SK-N-SH (cell line): ENCODE results near the gene PIK3R2. TPM values are rescaled to one million over a fixed set of nuclear protein-coding genes. Genes with fewer than 3 reads are reported as not detected.

Experiments
- CTCF ChIA-PET: fragments of 300-600, 350-600 bp; formaldehyde crosslinking; extraction: SDS; loops from one replicate; lab custom pipeline; 2021; lab: Yijun Ruan, JAX
- POLR2A ChIA-PET: fragments of 350-600 bp; sonication (Branson Sonifier 250); formaldehyde crosslinking; extraction: SDS; loops from one replicate; lab custom pipeline; 2020; ENCODE audit warnings: antibody characterized with exemption, inconsistent platforms; lab: Yijun Ruan, JAX
- DNase-seq: peaks from one replicate; pipeline ENCODE4 v3.0.0; 2012
- H2AFZ ChIP-seq: fragments of 200-600 bp; sonication (generic); 2 replicates; pipeline ENCODE4 v1.8.1; 2016; ENCODE audit warnings: antibody characterized with exemption, mild to moderate bottlenecking, low read depth
- H3F3A ChIP-seq: fragments of 200-600 bp; sonication (generic); replicated peaks from 2 replicates; pipeline ENCODE3; 2016; ENCODE audit warnings: antibody characterized with exemption, mild to moderate bottlenecking; ENCODE audit not compliant: insufficient read depth
- H3K27ac ChIP-seq, 2 experiments: fragments of 200-500 bp in 1 of 2; fragments of 200-600 bp in 1 of 2; sonication (Bioruptor generic) in 1 of 2; sonication (generic), shearing (Covaris generic) in 1 of 2; 2 replicates each; pipeline versions ENCODE4 v1.5.1 to v1.6.1; 2014 to 2016; ENCODE audit warnings: low read depth in 2 of 2, inconsistent platforms in 1 of 2, low read length in 1 of 2, mild to moderate bottlenecking in 1 of 2, mixed read lengths in 1 of 2
- H3K27me3 ChIP-seq: fragments of 200-600 bp; sonication (generic), shearing (Covaris generic); 2 replicates; pipeline ENCODE4 v1.6.1; 2016; ENCODE audit warnings: mixed run types; ENCODE audit not compliant: insufficient read depth
- H3K36me3 ChIP-seq, 2 experiments: fragments of 200-500 bp in 1 of 2; fragments of 200-600 bp in 1 of 2; sonication (Bioruptor generic) in 1 of 2; sonication (generic) in 1 of 2; replicated peaks in 1 of 2; 2 replicates each; pipeline versions ENCODE3 to v1.5.1; 2014 to 2016; ENCODE audit warnings: low read length in 1 of 2, mild to moderate bottlenecking in 1 of 2; ENCODE audit not compliant: insufficient read depth in 2 of 2, control insufficient read depth in 1 of 2
- H3K4me1 ChIP-seq, 2 experiments: fragments of 200-500 bp in 1 of 2; fragments of 200-600 bp in 1 of 2; sonication (Bioruptor generic) in 1 of 2; sonication (generic), shearing (Covaris generic) in 1 of 2; 2 replicates each; pipeline versions ENCODE4 v1.5.1 to v1.6.1; 2014 to 2016; ENCODE audit warnings: low read depth in 1 of 2, low read length in 1 of 2, mixed run types in 1 of 2; ENCODE audit not compliant: insufficient read depth in 2 of 2, control insufficient read depth in 1 of 2
- H3K4me2 ChIP-seq: fragments of 200-600 bp; sonication (generic), shearing (Covaris generic); 2 replicates; pipeline ENCODE4 v1.6.1; 2017; ENCODE audit warnings: mixed run types
- H3K4me3 ChIP-seq, 2 experiments: fragments of 200-500 bp in 1 of 2; fragments of 200-600 bp in 1 of 2; sonication (Bioruptor generic) in 1 of 2; sonication (generic), shearing (Covaris generic) in 1 of 2; 2 replicates each; pipeline versions ENCODE4 v1.5.1 to v1.8.1; 2014 to 2016; ENCODE audit warnings: low read depth in 2 of 2, inconsistent platforms in 1 of 2, low read length in 1 of 2, mild to moderate bottlenecking in 1 of 2, mixed read lengths in 1 of 2, moderate library complexity in 1 of 2
- H3K79me2 ChIP-seq: fragments of 200-600 bp; sonication (generic); 2 replicates; pipeline ENCODE4 v1.8.1; 2017; ENCODE audit warnings: mild to moderate bottlenecking; ENCODE audit not compliant: insufficient read depth
- H3K9ac ChIP-seq: fragments of 200-600 bp; sonication (generic); 2 replicates; pipeline ENCODE4 v1.6.1; 2017; ENCODE audit warnings: mixed run types
- H3K9me2 ChIP-seq: fragments of 200-600 bp; sonication (generic); 2 replicates; pipeline ENCODE4 v1.6.1; 2017; ENCODE audit warnings: mixed run types
- H3K9me3 ChIP-seq: fragments of 200-600 bp; sonication (generic); 2 replicates; pipeline ENCODE4 v1.6.1; 2017; ENCODE audit warnings: mixed run types, mild to moderate bottlenecking, moderate library complexity
- H4K20me1 ChIP-seq: fragments of 200-600 bp; sonication (generic); 2 replicates; pipeline ENCODE4 v1.6.1; 2017; ENCODE audit warnings: mild to moderate bottlenecking, mixed run types; ENCODE audit not compliant: insufficient read depth
- CHD2 ChIP-seq: fragments of 150-350 bp; IDR thresholded peaks from 2 replicates; pipeline ENCODE4 v1.6.1; 2018; ENCODE audit warnings: low read length; ENCODE audit not compliant: partially characterized antibody
- EP300 ChIP-seq, 2 experiments: IDR thresholded peaks; 2 replicates each; pipeline versions ENCODE4 v1.4.0 to v1.6.1; 2012; ENCODE audit warnings: borderline replicate concordance in 1 of 2, low read depth in 1 of 2, low read length in 1 of 2
- EZH2phosphoT487 ChIP-seq: fragments of 200-600 bp; sonication (generic); IDR thresholded peaks from 2 replicates; pipeline ENCODE4 v1.6.1; 2017; ENCODE audit warnings: low read depth, mixed run types, mild to moderate bottlenecking, antibody characterized with exemption, moderate library complexity, borderline replicate concordance
- FOXM1 ChIP-seq: IDR thresholded peaks from 2 replicates; pipeline ENCODE4 v1.4.0; 2012; ENCODE audit warnings: low read depth, mild to moderate bottlenecking
- GATA2 ChIP-seq: sonication (generic); formaldehyde crosslinking; IDR thresholded peaks from 2 replicates; pipeline ENCODE4 v1.5.0; 2020; ENCODE audit warnings: mild to moderate bottlenecking, missing genetic modification reagents
- NFIC ChIP-seq: IDR thresholded peaks from 2 replicates; pipeline ENCODE4 v1.4.0; 2012; ENCODE audit warnings: borderline replicate concordance
- POLR2AphosphoS5 ChIP-seq: IDR thresholded peaks from 2 replicates; pipeline ENCODE4 v1.6.1; 2012; ENCODE audit warnings: low read depth, low read length
- RXRA ChIP-seq: IDR thresholded peaks from 2 replicates; pipeline ENCODE4 v1.4.0; 2012; ENCODE audit warnings: low read depth, mild to moderate bottlenecking, borderline replicate concordance
- SIN3A ChIP-seq: IDR thresholded peaks from 2 replicates; pipeline ENCODE4 v1.6.1; 2012; ENCODE audit warnings: low read depth, mild to moderate bottlenecking, low read length, moderate library complexity, borderline replicate concordance
- TCF12 ChIP-seq: IDR thresholded peaks from 2 replicates; pipeline ENCODE4 v1.4.0; 2012
- TEAD4 ChIP-seq: IDR thresholded peaks from 2 replicates; pipeline ENCODE4 v1.4.0; 2012; ENCODE audit warnings: mild to moderate bottlenecking, borderline replicate concordance; ENCODE audit not compliant: insufficient read depth
- YY1 ChIP-seq: IDR thresholded peaks from 2 replicates; pipeline ENCODE4 v1.4.0; 2012; ENCODE audit warnings: low read depth, mild to moderate bottlenecking
- WGBS: methylation state at CpG from one replicate; pipeline ENCODE4 v1.1.6; 2017; ENCODE audit warnings: low lambda C conversion rate; 5-methylcytosine and 5-hydroxymethylcytosine counted together
- polyA plus RNA-seq, 3 experiments: library from polyadenylated mRNA; depleted of rRNA; stranded (reverse); fragments of >200 nt; gene quantifications; 2 replicates each; pipeline ENCODE4 v1.2.3, GENCODE V29; 2012
- TF ChIP-seq, protein P1 (sequence below): IDR thresholded peaks from 2 replicates; pipeline ENCODE4 v1.4.0; 2012; ENCODE audit warnings: low read depth, borderline replicate concordance
- TF ChIP-seq, protein P2 (sequence below): fragments of 150-350 bp; IDR thresholded peaks from 2 replicates; pipeline ENCODE4 v1.6.1; 2017; ENCODE audit warnings: antibody characterized with exemption, low read length, low read depth, borderline replicate concordance
- TF ChIP-seq, protein P3 (sequence below): IDR thresholded peaks from 2 replicates; pipeline ENCODE4 v1.6.1; 2012; ENCODE audit warnings: mild to moderate bottlenecking, low read depth, low read length, moderate library complexity

PIK3R2 gene
- polyA plus RNA-seq, 1 of the 3 experiments (the other 2 are of a cell fraction) = 36.6 TPM

DNA sequence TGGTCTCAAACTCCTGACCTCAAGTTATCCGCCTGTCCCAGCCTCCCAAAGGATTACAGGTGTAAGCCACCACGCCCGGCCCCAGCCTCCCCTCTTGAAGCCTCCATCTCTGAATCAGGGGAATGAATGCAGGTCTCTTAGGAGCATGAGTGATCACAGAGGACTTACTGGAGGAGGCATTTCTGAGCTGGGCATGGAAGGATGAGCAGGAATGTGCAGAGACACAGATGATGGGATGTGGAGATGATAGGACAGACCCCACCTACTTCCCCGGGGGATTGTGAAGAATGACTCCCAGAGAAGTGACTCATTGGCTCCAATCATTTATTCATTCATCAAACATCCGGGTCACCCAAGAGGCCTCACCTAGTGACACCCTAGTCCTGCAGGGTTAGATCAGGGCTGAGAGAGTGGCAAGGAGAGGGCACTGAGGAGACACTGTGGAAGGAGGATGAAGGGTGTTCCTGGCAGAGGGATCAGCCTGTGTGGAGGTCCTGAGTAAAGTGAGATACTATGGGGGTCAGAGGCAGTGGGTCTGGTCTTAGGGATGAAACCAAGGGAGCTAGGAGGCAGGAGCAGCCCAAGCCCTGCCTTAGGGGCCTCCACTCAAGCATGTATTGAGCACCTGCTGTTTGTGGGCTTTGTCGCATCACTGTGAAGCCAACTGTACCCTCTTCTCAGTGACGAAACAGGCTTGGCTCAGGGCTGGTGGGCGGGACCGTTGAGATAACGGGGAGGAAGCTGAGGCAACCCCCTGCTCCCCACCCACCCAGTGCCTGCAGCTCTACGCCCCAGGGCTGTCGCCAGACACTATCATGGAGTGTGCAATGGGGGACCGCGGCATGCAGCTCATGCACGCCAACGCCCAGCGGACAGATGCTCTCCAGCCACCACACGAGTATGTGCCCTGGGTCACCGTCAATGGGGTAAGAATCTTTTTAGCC is 23.7 kb downstream of the PIK3R2 start (continued):
- TF ChIP-seq YY1 = no peak
- TF ChIP-seq, protein P1, sequence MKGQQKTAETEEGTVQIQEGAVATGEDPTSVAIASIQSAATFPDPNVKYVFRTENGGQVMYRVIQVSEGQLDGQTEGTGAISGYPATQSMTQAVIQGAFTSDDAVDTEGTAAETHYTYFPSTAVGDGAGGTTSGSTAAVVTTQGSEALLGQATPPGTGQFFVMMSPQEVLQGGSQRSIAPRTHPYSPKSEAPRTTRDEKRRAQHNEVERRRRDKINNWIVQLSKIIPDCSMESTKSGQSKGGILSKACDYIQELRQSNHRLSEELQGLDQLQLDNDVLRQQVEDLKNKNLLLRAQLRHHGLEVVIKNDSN = no peak
- no peak for TF ChIP-seq TCF12

DNA sequence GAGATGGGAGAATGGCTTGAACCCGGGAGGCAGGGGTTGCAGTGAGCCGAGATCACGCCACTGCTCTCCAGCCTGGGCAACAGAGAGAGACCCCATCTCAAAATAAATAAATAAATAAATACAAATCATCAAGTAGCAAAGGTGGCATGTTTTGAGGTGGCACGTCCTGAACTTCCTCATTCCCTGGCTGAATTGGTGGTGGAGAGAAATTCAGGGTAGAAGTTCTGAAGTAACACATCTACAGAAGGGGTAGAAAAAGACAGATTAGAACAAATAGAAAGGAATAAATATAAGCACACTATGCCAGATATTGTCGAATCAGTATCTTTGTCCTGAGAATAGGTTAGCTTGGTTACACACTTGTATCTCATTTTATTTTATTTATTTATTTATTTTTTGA is 27.0 kb downstream of the PIK3R2 start:
- no peaks in the 10 kb centered on the region for H3K36me3 ChIP-seq
- H3K9me2 ChIP-seq = no peaks in the 10 kb centered on the region
- no peak overlapping the region for H3K4me2 ChIP-seq
- ChIA-PET CTCF (interaction anchor here (0.9 to 1.5 kb wide), 4 partner anchors 10 to 72 kb away, joined by 3 to 5 read pairs (median 4); no protein-coding TSS in a partner anchor), POLR2A (no interaction called here)
- H4K20me1 ChIP-seq = no peaks in the 10 kb centered on the region
- no peaks in the 10 kb centered on the region; a peak in 1 of 4 replicates for H3K4me1 ChIP-seq
- TF ChIP-seq NFIC (no peak), POLR2AphosphoS5 (no peak), EZH2phosphoT487 (no peak), CHD2 (no peak)
- TF ChIP-seq, protein P2, sequence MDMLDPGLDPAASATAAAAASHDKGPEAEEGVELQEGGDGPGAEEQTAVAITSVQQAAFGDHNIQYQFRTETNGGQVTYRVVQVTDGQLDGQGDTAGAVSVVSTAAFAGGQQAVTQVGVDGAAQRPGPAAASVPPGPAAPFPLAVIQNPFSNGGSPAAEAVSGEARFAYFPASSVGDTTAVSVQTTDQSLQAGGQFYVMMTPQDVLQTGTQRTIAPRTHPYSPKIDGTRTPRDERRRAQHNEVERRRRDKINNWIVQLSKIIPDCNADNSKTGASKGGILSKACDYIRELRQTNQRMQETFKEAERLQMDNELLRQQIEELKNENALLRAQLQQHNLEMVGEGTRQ = no peak
- H3K9me3 ChIP-seq = no peaks in the 10 kb centered on the region
- no peak overlapping the region for H2AFZ ChIP-seq
- no peak overlapping the region for H3K4me3 ChIP-seq
- no peak overlapping the region for H3K9ac ChIP-seq
- WGBS = 80% methylated on average over 5 of the region's 5 CpGs
- no peaks in the 10 kb centered on the region for H3F3A ChIP-seq
- no peaks in the 10 kb centered on the region for H3K79me2 ChIP-seq
- no peaks in the 10 kb centered on the region for H3K27me3 ChIP-seq
- DNase-seq = no peak
- no peak overlapping the region for H3K27ac ChIP-seq

DNA sequence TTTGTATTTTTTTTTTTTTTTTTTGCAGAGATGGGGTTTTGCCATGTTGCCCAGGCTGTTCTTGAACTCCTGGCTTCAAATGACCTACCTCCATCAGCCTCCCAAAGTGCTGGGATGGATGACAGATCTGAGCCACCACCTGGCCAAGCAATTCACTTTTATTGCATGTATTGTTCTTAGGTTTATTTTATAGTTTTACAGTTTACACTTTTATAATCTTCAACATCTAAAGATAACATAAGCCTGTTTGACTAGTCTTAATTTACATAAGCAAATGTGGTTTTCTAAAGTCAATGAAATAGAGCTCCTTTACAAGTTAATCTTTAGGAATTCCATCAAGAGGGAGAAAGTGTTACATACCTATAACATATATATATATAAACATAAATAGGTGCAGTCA is 30.6 kb downstream of the PIK3R2 start:
- H3K4me1 ChIP-seq = no peaks in the 10 kb centered on the region
- no peaks in the 10 kb centered on the region for H3K79me2 ChIP-seq
- POLR2A ChIA-PET = no interaction called here
- TF ChIP-seq SIN3A (no peak), TEAD4 (no peak), EP300 (IDR thresholded peaks at IDR 0.05; ENCODE audit: borderline replicate concordance in 1 of 2, low read depth in 1 of 2, low read length in 1 of 2) (no peak), GATA2 (no peak), RXRA (no peak), FOXM1 (no peak)
- TF ChIP-seq, protein P3, sequence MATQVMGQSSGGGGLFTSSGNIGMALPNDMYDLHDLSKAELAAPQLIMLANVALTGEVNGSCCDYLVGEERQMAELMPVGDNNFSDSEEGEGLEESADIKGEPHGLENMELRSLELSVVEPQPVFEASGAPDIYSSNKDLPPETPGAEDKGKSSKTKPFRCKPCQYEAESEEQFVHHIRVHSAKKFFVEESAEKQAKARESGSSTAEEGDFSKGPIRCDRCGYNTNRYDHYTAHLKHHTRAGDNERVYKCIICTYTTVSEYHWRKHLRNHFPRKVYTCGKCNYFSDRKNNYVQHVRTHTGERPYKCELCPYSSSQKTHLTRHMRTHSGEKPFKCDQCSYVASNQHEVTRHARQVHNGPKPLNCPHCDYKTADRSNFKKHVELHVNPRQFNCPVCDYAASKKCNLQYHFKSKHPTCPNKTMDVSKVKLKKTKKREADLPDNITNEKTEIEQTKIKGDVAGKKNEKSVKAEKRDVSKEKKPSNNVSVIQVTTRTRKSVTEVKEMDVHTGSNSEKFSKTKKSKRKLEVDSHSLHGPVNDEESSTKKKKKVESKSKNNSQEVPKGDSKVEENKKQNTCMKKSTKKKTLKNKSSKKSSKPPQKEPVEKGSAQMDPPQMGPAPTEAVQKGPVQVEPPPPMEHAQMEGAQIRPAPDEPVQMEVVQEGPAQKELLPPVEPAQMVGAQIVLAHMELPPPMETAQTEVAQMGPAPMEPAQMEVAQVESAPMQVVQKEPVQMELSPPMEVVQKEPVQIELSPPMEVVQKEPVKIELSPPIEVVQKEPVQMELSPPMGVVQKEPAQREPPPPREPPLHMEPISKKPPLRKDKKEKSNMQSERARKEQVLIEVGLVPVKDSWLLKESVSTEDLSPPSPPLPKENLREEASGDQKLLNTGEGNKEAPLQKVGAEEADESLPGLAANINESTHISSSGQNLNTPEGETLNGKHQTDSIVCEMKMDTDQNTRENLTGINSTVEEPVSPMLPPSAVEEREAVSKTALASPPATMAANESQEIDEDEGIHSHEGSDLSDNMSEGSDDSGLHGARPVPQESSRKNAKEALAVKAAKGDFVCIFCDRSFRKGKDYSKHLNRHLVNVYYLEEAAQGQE = no peak
- no peak overlapping the region for H3K4me3 ChIP-seq
- H3K9me3 ChIP-seq = no peaks in the 10 kb centered on the region
- DNase-seq = no peak
- H3K36me3 ChIP-seq = no peaks in the 10 kb centered on the region
- no peaks in the 10 kb centered on the region for H3F3A ChIP-seq
- CTCF ChIA-PET = interaction anchor here (1.3 to 4.3 kb wide), 5 partner anchors 15 to 70 kb away, joined by 4 to 18 read pairs (median 8); no protein-coding TSS in a partner anchor
- no peak overlapping the region for H3K9ac ChIP-seq
- no peaks in the 10 kb centered on the region for H4K20me1 ChIP-seq
- no peak overlapping the region for H3K4me2 ChIP-seq
- H3K27ac ChIP-seq = no peak overlapping the region
- H3K27me3 ChIP-seq = no peaks in the 10 kb centered on the region
- H3K9me2 ChIP-seq = no peaks in the 10 kb centered on the region
- no peak overlapping the region for H2AFZ ChIP-seq
